GM12864 (cell line): ENCODE results near the gene PCBP4.

ENCODE experiments used
- DNase-seq: peaks from one replicate; pipeline ENCODE4 v3.0.0-alpha.2; 2011; ENCODE audit warnings: low read depth
- H3K4me3 ChIP-seq: 2 replicates; pipeline ENCODE4 v1.5.1; 2011; ENCODE audit warnings: mild to moderate bottlenecking, low read depth, low read length, control low read depth
- CTCF ChIP-seq: IDR thresholded peaks from 2 replicates; pipeline ENCODE4 v1.5.1; 2011; ENCODE audit warnings: low read depth, mild to moderate bottlenecking, moderate library complexity, low read length, control low read depth, inconsistent platforms; ENCODE audit errors: missing control alignments

Gene PCBP4

GRCh38 chr3:51957520-51958205, 9.6 kb downstream of the PCBP4 start:
- no peak overlapping the region for H3K4me3 ChIP-seq
- no peak for DNase-seq
- no peak for TF ChIP-seq CTCF

- DNase-seq = no peak
- TF ChIP-seq CTCF = peak; percentile 52
- no peak overlapping the region for H3K4me3 ChIP-seq
These were observed 11.1 kb downstream of the PCBP4 start for GRCh38 chr3:51955893-51956770.

- no peak for TF ChIP-seq CTCF
- no peak within 1 kb of the TSS for H3K4me3 ChIP-seq
- no peak for DNase-seq
These were observed 11.9 kb downstream of the PCBP4 start, which contains the start of gene GPR62 for GRCh38 chr3:51955175-51955892. GPR62 (plus strand) TSS chr3:51955381; CDS start chr3:51955653, 272 bp downstream.

GRCh38 chr3:51954713-51955112, 12.5 kb downstream of the PCBP4 start:
- no peak for TF ChIP-seq CTCF
- no peak for DNase-seq
- no peak overlapping the region for H3K4me3 ChIP-seq

GRCh38 chr3:51954105-51954504, 13.1 kb downstream of the PCBP4 start:
- no peak for TF ChIP-seq CTCF
- no peak for DNase-seq
- H3K4me3 ChIP-seq = no peak overlapping the region

- no peak for DNase-seq
- TF ChIP-seq CTCF = no peak
- no peak overlapping the region for H3K4me3 ChIP-seq
These were observed 13.8 kb downstream of the PCBP4 start for GRCh38 chr3:51953445-51953844.
